ENCODE data around the gene GPR101.

GRCh38 chrX:137031517-137032340 lies 2.1 kb downstream of the GPR101 start:
- TF ChIP-seq DPF2 (IDR thresholded peaks at IDR 0.05) (no peak), EZH2 (IDR thresholded peaks at IDR 0.05; ENCODE audit: borderline replicate concordance, low read depth, low read length) (no peak), MAFK (IDR thresholded peaks at IDR 0.05; ENCODE audit: low read length) (no peak), CTCF (IDR thresholded peaks at IDR 0.05 in 2 of 3, conservative IDR thresholded peaks at IDR 0.05 in 1 of 3; ENCODE audit: insufficient read depth in 2 of 3, low read depth in 1 of 3, low read length in 3 of 3) (no peak), BRCA1 (IDR thresholded peaks at IDR 0.05) (no peak), BRCA1 (CRISPR knock-in tag; IDR thresholded peaks at IDR 0.05) (no peak), MEF2D (tag; conservative IDR thresholded peaks at IDR 0.05; ENCODE audit: low read depth) (no peak), RNF2 (IDR thresholded peaks at IDR 0.05) (no peak)
